ENCODE measurements around the gene EBF3.

GRCh38 chr10:129966889-129967578 is 3.0 kb upstream of the EBF3 start:
- TF ChIP-seq, protein P1, sequence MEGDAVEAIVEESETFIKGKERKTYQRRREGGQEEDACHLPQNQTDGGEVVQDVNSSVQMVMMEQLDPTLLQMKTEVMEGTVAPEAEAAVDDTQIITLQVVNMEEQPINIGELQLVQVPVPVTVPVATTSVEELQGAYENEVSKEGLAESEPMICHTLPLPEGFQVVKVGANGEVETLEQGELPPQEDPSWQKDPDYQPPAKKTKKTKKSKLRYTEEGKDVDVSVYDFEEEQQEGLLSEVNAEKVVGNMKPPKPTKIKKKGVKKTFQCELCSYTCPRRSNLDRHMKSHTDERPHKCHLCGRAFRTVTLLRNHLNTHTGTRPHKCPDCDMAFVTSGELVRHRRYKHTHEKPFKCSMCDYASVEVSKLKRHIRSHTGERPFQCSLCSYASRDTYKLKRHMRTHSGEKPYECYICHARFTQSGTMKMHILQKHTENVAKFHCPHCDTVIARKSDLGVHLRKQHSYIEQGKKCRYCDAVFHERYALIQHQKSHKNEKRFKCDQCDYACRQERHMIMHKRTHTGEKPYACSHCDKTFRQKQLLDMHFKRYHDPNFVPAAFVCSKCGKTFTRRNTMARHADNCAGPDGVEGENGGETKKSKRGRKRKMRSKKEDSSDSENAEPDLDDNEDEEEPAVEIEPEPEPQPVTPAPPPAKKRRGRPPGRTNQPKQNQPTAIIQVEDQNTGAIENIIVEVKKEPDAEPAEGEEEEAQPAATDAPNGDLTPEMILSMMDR (IDR thresholded peaks at IDR 0.05), result no peak
- no peak for TF ChIP-seq POLR2AphosphoS5 (IDR thresholded peaks at IDR 0.05; ENCODE audit: low read depth, low read length)
- TF ChIP-seq REST (IDR thresholded peaks at IDR 0.05; ENCODE audit: insufficient read depth in 1 of 2, low read depth in 2 of 2, low read length in 1 of 2), result no peak
- TF ChIP-seq TCF7L2 (IDR thresholded peaks at IDR 0.05; ENCODE audit: low read depth, low read length), result no peak
